Stimulated activated memory B cell treated with anti-CD40 and anti-IgM and Interleukin-4, amounts not matched to agents 10 μg/mL and 1 μg/mL and 100 μg/mL, for 72 hours (primary cell): ENCODE data around the gene TRIP13.
"Not testable (repeated sequence)": the region's sequence is repeated elsewhere in the genome, so short reads cannot be mapped to it uniquely, and the experiment has no call there.

Experiments
- ATAC-seq: fragments of 150-1000 bp; cut with Tn5 transposase; 2 replicates; pipeline ENCODE4 v1.10.0; 2021
- H3K27ac Mint-ChIP-seq: one replicate; pipeline ENCODE4 v1.8.0; 2022; ENCODE audit warnings: mild to moderate bottlenecking, mixed read lengths
- H3K27me3 Mint-ChIP-seq: one replicate; pipeline ENCODE4 v1.8.0; 2022; ENCODE audit warnings: mixed read lengths
- H3K36me3 Mint-ChIP-seq: one replicate; pipeline ENCODE4 v1.8.0; 2022; ENCODE audit warnings: mixed read lengths
- H3K4me1 Mint-ChIP-seq: one replicate; pipeline ENCODE4 v1.8.0; 2022; ENCODE audit warnings: mixed read lengths
- H3K4me3 Mint-ChIP-seq: one replicate; pipeline ENCODE4 v1.8.0; 2022; ENCODE audit warnings: mild to moderate bottlenecking, moderate library complexity, mixed read lengths
- H3K9me3 Mint-ChIP-seq: one replicate; pipeline ENCODE4 v1.8.0; 2022; ENCODE audit warnings: mixed read lengths

TRIP13 gene

GRCh38 chr5:927172-928015 lies 34.7 kb downstream of the TRIP13 start:
- no peaks in the 10 kb centered on the region for H3K9me3 Mint-ChIP-seq
- peak overlapping the region; percentile 22 for H3K4me3 Mint-ChIP-seq

GRCh38 chr5:929182-929581 lies 36.5 kb downstream of the TRIP13 start:
- H3K27me3 Mint-ChIP-seq, result peaks cover 62% of the 10 kb centered on the region
- not testable (repeated sequence) for H3K4me1 Mint-ChIP-seq, ATAC-seq, H3K36me3 Mint-ChIP-seq, H3K9me3 Mint-ChIP-seq, H3K27ac Mint-ChIP-seq, H3K4me3 Mint-ChIP-seq

More at GRCh38 chr5:927172-928015, 34.7 kb downstream of the TRIP13 start:
- no peaks in the 10 kb centered on the region for H3K36me3 Mint-ChIP-seq
- ATAC-seq, result no peak
- peaks cover 60% of the 10 kb centered on the region for H3K27me3 Mint-ChIP-seq
- no peak overlapping the region for H3K27ac Mint-ChIP-seq
- H3K4me1 Mint-ChIP-seq, result peaks cover 14% of the 10 kb centered on the region

GRCh38 chr5:929596-929995 lies 36.9 kb downstream of the TRIP13 start:
- H3K4me1 Mint-ChIP-seq, result peaks cover 6% of the 10 kb centered on the region
- no peak overlapping the region for H3K27ac Mint-ChIP-seq
- ATAC-seq, result no peak
- peaks cover 62% of the 10 kb centered on the region for H3K27me3 Mint-ChIP-seq
- H3K36me3 Mint-ChIP-seq, result no peaks in the 10 kb centered on the region
- H3K9me3 Mint-ChIP-seq, result no peaks in the 10 kb centered on the region
- no peak overlapping the region for H3K4me3 Mint-ChIP-seq

- Mint-ChIP-seq H3K36me3 (no peaks in the 10 kb centered on the region), H3K27me3 (peaks cover 55% of the 10 kb centered on the region), H3K9me3 (peaks cover 3% of the 10 kb centered on the region), H3K4me1 (peaks cover 6% of the 10 kb centered on the region), H3K4me3 (no peak overlapping the region), H3K27ac (no peak overlapping the region)
- no peak for ATAC-seq
Measured at GRCh38 chr5:930866-931265, 38.2 kb downstream of the TRIP13 start.

- no peak overlapping the region for H3K4me3 Mint-ChIP-seq
- no peak overlapping the region for H3K27ac Mint-ChIP-seq
- peaks cover 1% of the 10 kb centered on the region for H3K4me1 Mint-ChIP-seq
- no peak for ATAC-seq
- peaks cover 54% of the 10 kb centered on the region for H3K27me3 Mint-ChIP-seq
- H3K36me3 Mint-ChIP-seq, result no peaks in the 10 kb centered on the region
- peaks cover 3% of the 10 kb centered on the region for H3K9me3 Mint-ChIP-seq
Measured at GRCh38 chr5:931570-932145, 39.0 kb downstream of the TRIP13 start.

GRCh38 chr5:932151-932627 lies 39.5 kb downstream of the TRIP13 start:
- peaks cover 3% of the 10 kb centered on the region for H3K9me3 Mint-ChIP-seq
- no peaks in the 10 kb centered on the region for H3K4me1 Mint-ChIP-seq
- no peak overlapping the region for H3K27ac Mint-ChIP-seq
- no peak for ATAC-seq
- peaks cover 56% of the 10 kb centered on the region for H3K27me3 Mint-ChIP-seq
- no peaks in the 10 kb centered on the region for H3K36me3 Mint-ChIP-seq
- H3K4me3 Mint-ChIP-seq, result no peak overlapping the region

GRCh38 chr5:932628-933250 lies 40.1 kb downstream of the TRIP13 start:
- no peaks in the 10 kb centered on the region for H3K4me1 Mint-ChIP-seq
- no peaks in the 10 kb centered on the region for H3K36me3 Mint-ChIP-seq
- H3K9me3 Mint-ChIP-seq, result peaks cover 3% of the 10 kb centered on the region
- H3K27ac Mint-ChIP-seq, result no peak overlapping the region
- no peak overlapping the region for H3K4me3 Mint-ChIP-seq
- H3K27me3 Mint-ChIP-seq, result peaks cover 53% of the 10 kb centered on the region
- ATAC-seq, result no peak

GRCh38 chr5:933251-933861 lies 40.7 kb downstream of the TRIP13 start:
- Mint-ChIP-seq H3K27ac (no peak overlapping the region), H3K4me3 (no peak overlapping the region), H3K36me3 (no peaks in the 10 kb centered on the region), H3K4me1 (no peaks in the 10 kb centered on the region), H3K9me3 (peaks cover 3% of the 10 kb centered on the region), H3K27me3 (peaks cover 50% of the 10 kb centered on the region)
- ATAC-seq, result no peak

- not testable (repeated sequence) for H3K36me3 Mint-ChIP-seq, H3K27ac Mint-ChIP-seq, H3K9me3 Mint-ChIP-seq, ATAC-seq, H3K4me1 Mint-ChIP-seq, H3K4me3 Mint-ChIP-seq
- peaks cover 50% of the 10 kb centered on the region for H3K27me3 Mint-ChIP-seq
Measured at GRCh38 chr5:933951-934350, 41.3 kb downstream of the TRIP13 start.

- H3K4me1 Mint-ChIP-seq, H3K4me3 Mint-ChIP-seq, H3K36me3 Mint-ChIP-seq, H3K27ac Mint-ChIP-seq, H3K9me3 Mint-ChIP-seq, ATAC-seq: not testable (repeated sequence)
- peaks cover 51% of the 10 kb centered on the region for H3K27me3 Mint-ChIP-seq
Measured at GRCh38 chr5:934381-934967, 41.8 kb downstream of the TRIP13 start.

GRCh38 chr5:935510-936084 lies 42.9 kb downstream of the TRIP13 start:
- H3K36me3 Mint-ChIP-seq, result no peaks in the 10 kb centered on the region
- H3K27ac Mint-ChIP-seq, result no peak overlapping the region
- no peak overlapping the region for H3K4me3 Mint-ChIP-seq
- H3K4me1 Mint-ChIP-seq, result no peaks in the 10 kb centered on the region
- ATAC-seq, result no peak
- peaks cover 46% of the 10 kb centered on the region for H3K27me3 Mint-ChIP-seq
- peaks cover 3% of the 10 kb centered on the region for H3K9me3 Mint-ChIP-seq

- H3K4me1 Mint-ChIP-seq, result no peaks in the 10 kb centered on the region
- H3K27ac Mint-ChIP-seq, result no peak overlapping the region
- peaks cover 3% of the 10 kb centered on the region for H3K9me3 Mint-ChIP-seq
- H3K36me3 Mint-ChIP-seq, result no peaks in the 10 kb centered on the region
- H3K27me3 Mint-ChIP-seq, result peaks cover 51% of the 10 kb centered on the region
- no peak for ATAC-seq
- no peak overlapping the region for H3K4me3 Mint-ChIP-seq
Measured at GRCh38 chr5:936149-937144, 43.8 kb downstream of the TRIP13 start.

- H3K9me3 Mint-ChIP-seq, result peaks cover 3% of the 10 kb centered on the region
- no peaks in the 10 kb centered on the region for H3K36me3 Mint-ChIP-seq
- H3K4me3 Mint-ChIP-seq, result no peak overlapping the region
- no peaks in the 10 kb centered on the region for H3K4me1 Mint-ChIP-seq
- no peak for ATAC-seq
- H3K27me3 Mint-ChIP-seq, result peaks cover 55% of the 10 kb centered on the region
- H3K27ac Mint-ChIP-seq, result no peak overlapping the region
Measured at GRCh38 chr5:937151-937924, 44.7 kb downstream of the TRIP13 start.
